H1 (cell line): ENCODE measurements around the gene JAKMIP1. TPM values are rescaled to one million over a fixed set of nuclear protein-coding genes. Genes with fewer than 3 reads are reported as not detected.

Source experiments
- CTCF ChIA-PET: fragments of 300-600 bp; sonication (Branson Sonifier 250); formaldehyde crosslinking; loops from one replicate; lab custom pipeline; 2021; ENCODE audit not compliant: partially characterized antibody; lab: Charles Lee
- POLR2A ChIA-PET: fragments of 300-600 bp; sonication (Branson Sonifier 250); formaldehyde crosslinking; loops from one replicate; lab custom pipeline; 2021; ENCODE audit warnings: inconsistent platforms; ENCODE audit not compliant: partially characterized antibody; lab: Charles Lee
- DNase-seq, 2 experiments: peaks; one replicate each; pipeline versions ENCODE4 v3.0.0 to v3.0.0-alpha.2; 2010 to 2022; ENCODE audit warnings: low spot score in 2 of 2, low read depth in 1 of 2, mixed read lengths in 1 of 2
- FAIRE-seq: peaks from 2 replicates; lab custom pipeline; 2011; peaks lifted over from hg19 to GRCh38; lab: Jason Lieb, UNC
- H2AFZ ChIP-seq: 2 replicates; pipeline ENCODE4 v1.8.1; 2012; ENCODE audit warnings: low read length, inconsistent platforms
- H2AK5ac ChIP-seq: 2 replicates; pipeline ENCODE4 v1.6.1; 2013; ENCODE audit warnings: low read depth, low read length
- H2BK120ac ChIP-seq: replicated peaks from 2 replicates; pipeline ENCODE3; 2013; ENCODE audit warnings: low read depth, low read length, inconsistent platforms
- H2BK12ac ChIP-seq: 2 replicates; pipeline ENCODE4 v1.6.1; 2013; ENCODE audit warnings: low read depth, low read length
- H2BK15ac ChIP-seq: 2 replicates; pipeline ENCODE4 v1.6.1; 2013; ENCODE audit warnings: low read length
- H2BK20ac ChIP-seq: 2 replicates; pipeline ENCODE4 v1.6.1; 2013; ENCODE audit warnings: low read length
- H2BK5ac ChIP-seq: 2 replicates; pipeline ENCODE4 v1.6.1; 2013; ENCODE audit warnings: low read depth, low read length
- H3K14ac ChIP-seq: 2 replicates; pipeline ENCODE4 v1.6.1; 2013; ENCODE audit warnings: inconsistent platforms; ENCODE audit not compliant: insufficient read length
- H3K18ac ChIP-seq: 2 replicates; pipeline ENCODE4 v1.6.1; 2013; ENCODE audit warnings: low read length; ENCODE audit errors: extremely low read depth
- H3K23ac ChIP-seq: 2 replicates; pipeline ENCODE4 v1.6.1; 2013; ENCODE audit warnings: inconsistent platforms; ENCODE audit not compliant: insufficient read length
- H3K23me2 ChIP-seq: 2 replicates; pipeline ENCODE4 v1.6.1; 2013; ENCODE audit warnings: low read depth, low read length
- H3K27ac ChIP-seq: 2 replicates; pipeline ENCODE4 v1.6.1; 2011; ENCODE audit warnings: low read depth, low read length, inconsistent platforms
- H3K27me3 ChIP-seq, 4 experiments: replicated peaks in 1 of 4; 1 replicate in 1 of 4; 2 replicates in 3 of 4; pipeline versions ENCODE4 v1.6.1 to v1.8.1; 2011 to 2013; ENCODE audit warnings: low read length in 3 of 4, mild to moderate bottlenecking in 3 of 4, inconsistent platforms in 2 of 4, mixed read lengths in 2 of 4, moderate library complexity in 1 of 4; ENCODE audit not compliant: control insufficient read depth in 3 of 4, insufficient read depth in 3 of 4; ENCODE audit errors: extremely low read depth in 1 of 4
- H3K36me3 ChIP-seq, 4 experiments: 2 replicates each; pipeline versions ENCODE4 v1.6.1 to v1.8.1; 2011 to 2013; ENCODE audit warnings: mild to moderate bottlenecking in 4 of 4, low read length in 3 of 4, moderate library complexity in 2 of 4, control low read depth in 1 of 4, inconsistent platforms in 1 of 4; ENCODE audit not compliant: insufficient read depth in 4 of 4, control insufficient read depth in 2 of 4
- H3K4ac ChIP-seq: replicated peaks from 2 replicates; pipeline ENCODE3; 2013; ENCODE audit warnings: low read length, low read depth, mixed read lengths, inconsistent platforms; ENCODE audit not compliant: insufficient read length
- H3K4me1 ChIP-seq, 4 experiments: replicated peaks in 1 of 4; 1 replicate in 1 of 4; 2 replicates in 3 of 4; pipeline versions ENCODE4 v1.6.1 to v1.8.1; 2011 to 2013; ENCODE audit warnings: low read length in 3 of 4, inconsistent platforms in 2 of 4, mixed read lengths in 1 of 4; ENCODE audit not compliant: insufficient read depth in 4 of 4, control insufficient read depth in 3 of 4
- H3K4me2 ChIP-seq, 2 experiments: 2 replicates each; pipeline versions ENCODE4 v1.6.1 to v1.8.1; 2011 to 2013; ENCODE audit warnings: low read depth in 2 of 2, low read length in 2 of 2, control low read depth in 1 of 2, inconsistent platforms in 1 of 2, mild to moderate bottlenecking in 1 of 2; ENCODE audit not compliant: insufficient read depth in 1 of 2
- H3K4me3 ChIP-seq, 4 experiments: fragments of 200-600, 300-600 bp in 1 of 4; sonication (generic), shearing (Covaris generic), sonication (Bioruptor Twin) in 1 of 4; 2 replicates each; pipeline versions ENCODE4 v1.5.1 to v1.8.1; 2011 to 2016; ENCODE audit warnings: low read length in 4 of 4, low read depth in 3 of 4, control low read depth in 2 of 4, inconsistent platforms in 2 of 4, mild to moderate bottlenecking in 2 of 4, mixed read lengths in 1 of 4, moderate library complexity in 1 of 4; ENCODE audit not compliant: insufficient read depth in 2 of 4; ENCODE audit errors: extremely low read depth in 1 of 4
- H3K56ac ChIP-seq: replicated peaks from 2 replicates; pipeline ENCODE3; 2013; ENCODE audit warnings: low read depth, mild to moderate bottlenecking, mixed read lengths, low read length, inconsistent platforms; ENCODE audit not compliant: insufficient read length
- H3K79me1 ChIP-seq: 2 replicates; pipeline ENCODE4 v1.6.1; 2013; ENCODE audit warnings: low read depth, low read length, control low read depth
- H3K79me2 ChIP-seq, 2 experiments: 2 replicates each; pipeline versions ENCODE4 v1.6.1 to v1.8.1; 2012 to 2013; ENCODE audit warnings: low read length in 2 of 2, mild to moderate bottlenecking in 2 of 2, inconsistent platforms in 1 of 2; ENCODE audit not compliant: insufficient read depth in 2 of 2, control insufficient read depth in 1 of 2
- H3K9ac ChIP-seq, 4 experiments: replicated peaks in 1 of 4; 1 replicate in 1 of 4; 2 replicates in 3 of 4; pipeline versions ENCODE4 v1.6.1 to v1.8.1; 2011 to 2013; ENCODE audit warnings: low read depth in 3 of 4, low read length in 3 of 4, control low read depth in 2 of 4, mild to moderate bottlenecking in 2 of 4, moderate library complexity in 2 of 4, inconsistent platforms in 1 of 4; ENCODE audit errors: extremely low read depth in 1 of 4
- H3K9me3 ChIP-seq, 2 experiments: 2 replicates each; pipeline versions ENCODE4 v1.6.1 to v1.8.1; 2012 to 2013; ENCODE audit warnings: mild to moderate bottlenecking in 2 of 2, moderate library complexity in 2 of 2, control low read depth in 1 of 2, inconsistent platforms in 1 of 2, low read depth in 1 of 2, low read length in 1 of 2, mixed read lengths in 1 of 2; ENCODE audit not compliant: insufficient read depth in 2 of 2
- H4K20me1 ChIP-seq, 2 experiments: replicated peaks in 1 of 2; 2 replicates each; pipeline versions ENCODE3 to v1.8.1; 2011 to 2013; ENCODE audit warnings: inconsistent platforms in 2 of 2, low read length in 2 of 2, mild to moderate bottlenecking in 1 of 2; ENCODE audit not compliant: insufficient read depth in 2 of 2, control insufficient read depth in 1 of 2
- H4K5ac ChIP-seq: 2 replicates; pipeline ENCODE4 v1.6.1; 2013; ENCODE audit warnings: low read length, low read depth, mixed read lengths, inconsistent platforms; ENCODE audit not compliant: insufficient read length
- H4K8ac ChIP-seq: 2 replicates; pipeline ENCODE4 v1.8.0; 2013; ENCODE audit warnings: mild to moderate bottlenecking, moderate library complexity, low read length, inconsistent platforms; ENCODE audit not compliant: insufficient read depth; ENCODE audit errors: extremely low read depth
- H4K91ac ChIP-seq: replicated peaks from 2 replicates; pipeline ENCODE3; 2013; ENCODE audit warnings: low read length, mixed read lengths, inconsistent platforms; ENCODE audit not compliant: insufficient read length
- CTBP2 ChIP-seq: IDR thresholded peaks from 2 replicates; pipeline ENCODE4 v1.7.0; 2011; ENCODE audit warnings: borderline replicate concordance, mild to moderate bottlenecking, moderate library complexity, mixed read lengths, low read length; ENCODE audit not compliant: insufficient read depth, insufficient read length
- CTCF ChIP-seq, 3 experiments: IDR thresholded peaks; 1 replicate in 2 of 3; 2 replicates in 1 of 3; pipeline versions ENCODE4 v1.5.1 to v1.6.1; 2011; ENCODE audit warnings: low read length in 3 of 3, mild to moderate bottlenecking in 3 of 3, inconsistent platforms in 2 of 3, low read depth in 1 of 3, moderate library complexity in 1 of 3; ENCODE audit not compliant: insufficient read depth in 1 of 3; ENCODE audit errors: control extremely low read depth in 1 of 3
- GTF2F1 ChIP-seq: IDR thresholded peaks from 2 replicates; pipeline ENCODE4 v1.6.1; 2012; ENCODE audit warnings: low read depth, low read length, improper control_type of control experiment, borderline replicate concordance
- POLR2A ChIP-seq, 2 experiments: IDR thresholded peaks; 1 replicate in 1 of 2; 2 replicates in 1 of 2; pipeline ENCODE4 v1.6.1; 2011; ENCODE audit warnings: low read depth in 2 of 2, low read length in 2 of 2, mild to moderate bottlenecking in 2 of 2; ENCODE audit errors: control extremely low read depth in 1 of 2
- POLR2AphosphoS5 ChIP-seq: IDR thresholded peaks from 2 replicates; pipeline ENCODE4 v1.6.1; 2011; ENCODE audit warnings: low read depth, low read length
- RAD21 ChIP-seq, 2 experiments: IDR thresholded peaks in 1 of 2; conservative IDR thresholded peaks in 1 of 2; 2 replicates each; pipeline ENCODE4 v1.6.1; 2011; ENCODE audit warnings: low read depth in 2 of 2, low read length in 2 of 2, improper control_type of control experiment in 1 of 2, inconsistent platforms in 1 of 2, mild to moderate bottlenecking in 1 of 2, moderate library complexity in 1 of 2
- SIN3A ChIP-seq, 2 experiments: IDR thresholded peaks in 1 of 2; conservative IDR thresholded peaks in 1 of 2; 2 replicates each; pipeline ENCODE4 v1.6.1; 2011 to 2012; ENCODE audit warnings: low read length in 2 of 2, improper control_type of control experiment in 1 of 2, low read depth in 1 of 2, mild to moderate bottlenecking in 1 of 2
- TAF1 ChIP-seq: IDR thresholded peaks from 2 replicates; pipeline ENCODE4 v1.6.1; 2011; ENCODE audit warnings: mild to moderate bottlenecking, low read depth, low read length
- TCF12 ChIP-seq: IDR thresholded peaks from 2 replicates; pipeline ENCODE4 v1.6.1; 2011; ENCODE audit warnings: low read depth, mild to moderate bottlenecking, low read length
- ZNF274 ChIP-seq: IDR thresholded peaks from 2 replicates; pipeline ENCODE4 v1.7.0; 2012; ENCODE audit warnings: low read length, borderline replicate concordance; ENCODE audit errors: extremely low read depth
- WGBS, 2 experiments: shearing (Covaris generic) in 1 of 2; methylation state at CpG; one replicate each; pipeline versions ENCODE4 v1.1.6 to v1.1.7; 2013 to 2015; ENCODE audit warnings: low lambda C conversion rate in 2 of 2, mixed read lengths in 2 of 2, inconsistent platforms in 1 of 2, low coverage in 1 of 2, missing lambda C conversion rate in 1 of 2; ENCODE audit not compliant: insufficient replicate concordance in 2 of 2, insufficient coverage in 1 of 2, insufficient read length in 1 of 2; ENCODE audit errors: extremely low coverage in 1 of 2, missing lambda C conversion rate in 1 of 2; 5-methylcytosine and 5-hydroxymethylcytosine counted together
- polyA plus RNA-seq, 7 experiments: library from polyadenylated mRNA; depleted of rRNA in 3 of 7; stranded (reverse) in 5 of 7; unstranded in 2 of 7; fragments of >200 nt in 5 of 7; fragments of 200-250 nt in 2 of 7; gene quantifications; 1 replicate in 5 of 7; 2 replicates in 1 of 7; 4 replicates in 1 of 7; pipeline versions ENCODE4 v1.2.1 to v1.2.3, GENCODE V29; 2011 to 2013; ENCODE audit warnings: missing spikeins in 2 of 7, mixed read lengths in 2 of 7
- total RNA-seq: library from RNA; stranded (reverse); fragmentation: NEBNext Ultra II Directional; extraction: Animal tissue kit (Norgen Biotek cat#: 25700); gene quantifications from 2 replicates; pipeline ENCODE4 v1.2.1, GENCODE V29; 2021

JAKMIP1 gene
- total and polyA plus RNA-seq, 2 of the 8 experiments (the other 6 are each of a cell fraction or from before 2014, with no cell fraction given) = 2.5 to 4.4 TPM

GRCh38 chr4:5979981-5980380, 220.4 kb downstream of the JAKMIP1 start:
- Histone ChIP-seq H4K91ac (no peak overlapping the region), H3K36me3 (no peaks in the 10 kb centered on the region), H3K79me2 (no peaks in the 10 kb centered on the region), H2AFZ (no peak overlapping the region), H2AK5ac (no peak overlapping the region), H2BK15ac (no peak overlapping the region), H3K27ac (no peak overlapping the region), H2BK12ac (no peak overlapping the region), H3K27me3 (no peaks in the 10 kb centered on the region), H3K4me1 (peaks cover 0 to 2% (median 0%) of the 10 kb centered on the region in 4 experiments; a peak in 1 of 7 replicates), H3K4me3 (no peak overlapping the region), H3K4me2 (no peak overlapping the region), H3K9me3 (peaks cover 5 to 10% of the 10 kb centered on the region in 2 experiments; a peak in 3 of 4 replicates), H4K5ac (no peak overlapping the region), H3K23me2 (no peaks in the 10 kb centered on the region), H3K79me1 (no peaks in the 10 kb centered on the region), H3K4ac (no peak overlapping the region), H4K8ac (0 out of 2 replicates have a peak overlapping the region, but pooled peaks have one; percentile 20), H2BK20ac (no peak overlapping the region), H4K20me1 (no peaks in the 10 kb centered on the region), H3K56ac (no peak overlapping the region), H3K14ac (no peak overlapping the region), H3K18ac (no peak overlapping the region), H3K23ac (no peak overlapping the region), H2BK5ac (no peak overlapping the region), H2BK120ac (no peak overlapping the region), H3K9ac (no peak overlapping the region)
- FAIRE-seq (peak; percentile 36), DNase-seq (peak; percentile 56 to 87)
- POLR2A ChIA-PET = interaction anchor here (0.6 kb wide), 2 partner anchors 93 to 156 kb away, joined by 3 read pairs; no protein-coding TSS in a partner anchor
- 33% methylated on average over 11 of the region's 11 CpGs; no CpG with 5 or more reads in 1 of the 2 experiments for WGBS, 2 experiments
- CTCF ChIA-PET = interaction anchor here (0.6 to 8.9 kb wide), 24 partner anchors 9 to 562 kb away, joined by 3 to 110 read pairs (median 4); no protein-coding TSS in a partner anchor
- TF ChIP-seq CTBP2 (no peak), TCF12 (no peak), GTF2F1 (no peak), POLR2AphosphoS5 (no peak), POLR2A (IDR thresholded peaks at IDR 0.05; ENCODE audit: control extremely low read depth in 1 of 2, low read depth in 2 of 2, low read length in 2 of 2) (no peak), RAD21 (IDR thresholded peaks at IDR 0.05 in 1 of 2, conservative IDR thresholded peaks at IDR 0.05 in 1 of 2; ENCODE audit: low read depth in 2 of 2, low read length in 2 of 2) (peak; percentile 99 to 100), ZNF274 (no peak), TAF1 (no peak), CTCF (IDR thresholded peaks at IDR 0.05; ENCODE audit: control extremely low read depth in 1 of 3, insufficient read depth in 1 of 3, low read depth in 1 of 3, low read length in 3 of 3) (peak; percentile 92 to 99 (median 92)), SIN3A (conservative IDR thresholded peaks at IDR 0.05 in 1 of 2, IDR thresholded peaks at IDR 0.05 in 1 of 2; ENCODE audit: low read depth in 1 of 2, low read length in 2 of 2) (0 out of 4 replicates have a peak, but pooled peaks of 1 of the 2 experiments have one; percentile 48)
